K562 (cell line): ENCODE results near the gene CGA. TPM values are rescaled to one million over a fixed set of nuclear protein-coding genes. Genes with fewer than 3 reads are reported as not detected.
A peak's percentile ranks its signal among the peaks of the same experiment; 100 is the strongest.

ENCODE experiments used
- ATAC-seq: fragments of 200-7000 bp; cut with Tn5 transposase; 3 replicates; pipeline ENCODE4 v1.9.1; 2020; ENCODE audit warnings: moderate library complexity
- BruUV-seq: library from RNA; stranded (reverse); fragments of 400-500 nt; replicated peaks from 2 replicates; lab custom pipeline; 2021; lab: Mats Ljungman, UMichigan
- CTCF ChIA-PET: fragments of 300-600 bp; formaldehyde crosslinking; extraction: SDS; loops from one replicate; lab custom pipeline; 2021; ENCODE audit warnings: low intra/inter-chr PET ratio; lab: Yijun Ruan, JAX
- POLR2A ChIA-PET: fragments of 300-600, 350-650 bp; sonication (Branson Sonifier 250); formaldehyde crosslinking; extraction: SDS; loops from one replicate; lab custom pipeline; 2021; ENCODE audit warnings: antibody characterized with exemption, inconsistent platforms; lab: Yijun Ruan, JAX
- DNase-seq, 4 experiments: peaks; one replicate each; pipeline versions ENCODE4 v3.0.0 to v3.0.0-alpha.2; 2011 to 2018; ENCODE audit warnings: low spot score in 3 of 4, mixed read lengths in 3 of 4; ENCODE audit errors: extremely low read depth in 1 of 4
- FAIRE-seq: peaks from 2 replicates; lab custom pipeline; 2011; peaks lifted over from hg19 to GRCh38; lab: Jason Lieb, UNC
- H2AFZ ChIP-seq: 2 replicates; pipeline ENCODE4 v1.6.0; 2011; ENCODE audit warnings: low read depth, low read length, control low read depth, inconsistent platforms
- H3K27ac ChIP-seq: fragments of 200-600 bp; 3 replicates; pipeline ENCODE4 v1.8.0; 2011; ENCODE audit warnings: low read depth, mild to moderate bottlenecking, control low read depth, inconsistent platforms, low read length, moderate library complexity, mixed read lengths; ENCODE audit errors: extremely low read depth
- H3K27me3 ChIP-seq, 2 experiments: fragments of 300-600 bp in 1 of 2; 2 replicates in 1 of 2; 3 replicates in 1 of 2; pipeline versions ENCODE4 v1.6.0 to v1.8.0; 2011; ENCODE audit warnings: inconsistent platforms in 2 of 2, low read length in 2 of 2, mild to moderate bottlenecking in 1 of 2, mixed read lengths in 1 of 2, moderate library complexity in 1 of 2; ENCODE audit not compliant: control insufficient read depth in 2 of 2, insufficient read depth in 2 of 2
- H3K36me3 ChIP-seq: fragments of 300-600 bp; 3 replicates; pipeline ENCODE4 v1.8.0; 2011; ENCODE audit warnings: mild to moderate bottlenecking, low read length, inconsistent platforms; ENCODE audit not compliant: control insufficient read depth, insufficient read depth
- H3K4me1 ChIP-seq, 2 experiments: fragments of 200-600 bp in 1 of 2; replicated peaks in 1 of 2; 2 replicates in 1 of 2; 3 replicates in 1 of 2; pipeline versions ENCODE4 v1.5.1 to v1.8.0; 2011; ENCODE audit warnings: inconsistent platforms in 2 of 2, low read length in 2 of 2, mild to moderate bottlenecking in 1 of 2, mixed read lengths in 1 of 2, moderate library complexity in 1 of 2; ENCODE audit not compliant: control insufficient read depth in 2 of 2, insufficient read depth in 2 of 2
- H3K4me2 ChIP-seq: 2 replicates; pipeline ENCODE4 v1.6.1; 2011; ENCODE audit warnings: low read length, control low read depth, inconsistent platforms, mixed read lengths; ENCODE audit not compliant: insufficient read depth
- H3K4me3 ChIP-seq: fragments of 200-600 bp; sonication (generic), shearing (Covaris generic); 2 replicates; pipeline ENCODE4 v1.5.1; 2016; ENCODE audit warnings: control low read depth, inconsistent platforms
- H3K79me2 ChIP-seq: fragments of 200-600 bp; 3 replicates; pipeline ENCODE4 v1.8.0; 2011; ENCODE audit warnings: low read length, inconsistent platforms; ENCODE audit not compliant: control insufficient read depth, insufficient read depth
- H3K9ac ChIP-seq, 2 experiments: 2 replicates each; pipeline versions ENCODE4 v1.6.0 to v1.6.1; 2011; ENCODE audit warnings: low read depth in 2 of 2, low read length in 2 of 2, control low read depth in 1 of 2, inconsistent platforms in 1 of 2, mild to moderate bottlenecking in 1 of 2, mixed read lengths in 1 of 2; ENCODE audit not compliant: insufficient read depth in 1 of 2
- H3K9me1 ChIP-seq: one replicate; pipeline ENCODE4 v1.6.0; 2011; ENCODE audit warnings: inconsistent platforms, mild to moderate bottlenecking, low read length, moderate library complexity; ENCODE audit not compliant: control insufficient read depth, insufficient read depth
- H3K9me3 ChIP-seq: replicated peaks from 2 replicates; pipeline ENCODE4 v1.5.1; 2011; ENCODE audit warnings: low read depth, low read length, inconsistent platforms; ENCODE audit not compliant: control insufficient read depth, insufficient read depth
- H4K20me1 ChIP-seq: replicated peaks from 2 replicates; pipeline ENCODE4 v1.6.1; 2011; ENCODE audit warnings: low read length, inconsistent platforms, mixed read lengths; ENCODE audit not compliant: control insufficient read depth, insufficient read depth
- ETV6 ChIP-seq, 3 experiments: fragments of 150-350 bp in 1 of 3; sonication (generic) in 1 of 3; formaldehyde crosslinking in 1 of 3; IDR thresholded peaks; 2 replicates each; pipeline versions ENCODE4 v1.6.1 to v1.8.0; 2014 to 2022; ENCODE audit warnings: borderline replicate concordance in 2 of 3, low read depth in 2 of 3, antibody characterized with exemption in 1 of 3, low read length in 1 of 3, mild to moderate bottlenecking in 1 of 3, missing genetic modification reagents in 1 of 3
- MIER1 ChIP-seq: fragments of 450-650 bp; IDR thresholded peaks from 2 replicates; pipeline ENCODE4 v1.6.1; 2016; ENCODE audit warnings: antibody characterized with exemption, mild to moderate bottlenecking, low read depth
- RBM15 ChIP-seq: fragments of 200-400 bp; formaldehyde crosslinking; IDR thresholded peaks from 2 replicates; pipeline ENCODE4 v1.6.1; 2018; ENCODE audit warnings: mild to moderate bottlenecking, low read length, moderate library complexity; ENCODE audit not compliant: insufficient read depth
- TFAP4 ChIP-seq: sonication (generic); formaldehyde crosslinking; IDR thresholded peaks from 2 replicates; pipeline ENCODE4 v1.8.0; 2022; ENCODE audit warnings: missing genetic modification reagents, mild to moderate bottlenecking, moderate library complexity, borderline replicate concordance
- ZNF134 ChIP-seq: fragments of 250-450 bp; sonication (Bioruptor Pico); conservative IDR thresholded peaks from 2 replicates; pipeline ENCODE4 v1.4.0; 2020
- ZNF165 ChIP-seq: fragments of 250-450 bp; sonication (Bioruptor Pico); IDR thresholded peaks from 2 replicates; pipeline ENCODE4 v1.4.0; 2020; ENCODE audit warnings: borderline replicate concordance
- WGBS: fragments of 100-300 bp; shearing (Covaris generic); methylation state at CpG from one replicate; pipeline ENCODE4 v1.1.6; 2016; ENCODE audit warnings: low coverage, mixed read lengths; ENCODE audit not compliant: insufficient coverage; ENCODE audit errors: missing lambda C conversion rate; 5-methylcytosine and 5-hydroxymethylcytosine counted together
- in situ Hi-C: fragments of 300-500 bp; cut with MboI; formaldehyde crosslinking; loops from 4 replicates; pipeline ENCODE4 v1.15.0; 2018; ENCODE audit warnings: inconsistent platforms, mixed read lengths
- intact Hi-C: fragments of 100-400 bp; cut with micrococcal nuclease; formaldehyde crosslinking; loops from 2 replicates; pipeline ENCODE4 v1.14.2; 2022
- polyA plus RNA-seq, 8 experiments: library from polyadenylated mRNA; depleted of rRNA in 4 of 8; stranded (reverse) in 5 of 8; unstranded in 3 of 8; fragments of >200 nt; fragmentation: Nextera tagmentation in 2 of 8; fragmentation: Illumina TruSeq in 1 of 8; extraction: Ambion mirVana in 2 of 8; extraction: Trizol in 1 of 8; gene quantifications; 2 replicates each; pipeline versions ENCODE4 v1.2.1 to v1.2.3, GENCODE V29; 2011 to 2014; ENCODE audit warnings: inconsistent platforms in 1 of 8, missing spikeins in 1 of 8
- total RNA-seq, 7 experiments: library from RNA; depleted of rRNA in 6 of 7; stranded (reverse); fragments of >200 nt in 6 of 7; fragmentation: Illumina TruSeq in 2 of 7; extraction: Trizol in 2 of 7; gene quantifications; 2 replicates each; pipeline versions ENCODE4 v1.2.1 to v1.2.3, GENCODE V29; 2011 to 2021; ENCODE audit warnings: low replicate concordance in 1 of 7
- TF ChIP-seq, protein P1 (sequence below), 2 experiments: fragments of 150-350 bp in 1 of 2; IDR thresholded peaks; 2 replicates each; pipeline ENCODE4 v1.6.1; 2012 to 2016; ENCODE audit warnings: low read depth in 2 of 2, low read length in 2 of 2, mild to moderate bottlenecking in 1 of 2, moderate library complexity in 1 of 2
- TF ChIP-seq, protein P2 (sequence below): IDR thresholded peaks from 2 replicates; pipeline ENCODE4 v1.6.1; 2016; ENCODE audit warnings: missing genetic modification characterization, missing compliant biosample characterization

CGA gene
- total and polyA plus RNA-seq, 9 of the 15 experiments (the other 6 are each of a cell fraction or from before 2014, with no cell fraction given) = 0.13 to 0.24 TPM; not detected in 7

GRCh38 chr6:87092435-87092834, 2.5 kb downstream of the CGA start:
- Histone ChIP-seq H3K4me2 (no peak overlapping the region), H3K4me3 (no peak overlapping the region)
- CTCF ChIA-PET = no interaction called here

DNA sequence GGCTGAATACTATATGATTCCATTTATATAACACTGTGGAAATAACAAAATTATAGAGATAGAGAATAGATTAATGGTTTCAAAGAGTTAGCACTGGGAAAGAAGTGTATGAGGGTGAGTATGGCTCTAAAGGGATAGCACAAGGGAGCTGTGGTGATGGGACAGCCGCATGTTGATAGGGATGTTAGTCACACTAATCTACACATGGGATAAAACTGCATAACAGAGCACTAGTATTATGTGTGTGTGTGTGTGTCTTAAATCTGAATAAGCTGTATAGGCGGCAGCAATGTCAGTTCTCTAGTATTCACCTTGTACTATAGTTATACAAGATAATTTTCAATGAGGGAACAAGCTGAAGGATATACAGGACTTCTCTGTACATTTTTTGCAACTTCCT, 5.8 kb downstream of the CGA start:
- CTCF ChIA-PET = no interaction called here
- peaks cover 0 to 9% of the 10 kb centered on the region in 2 experiments; a peak in 3 of 5 replicates for H3K27me3 ChIP-seq
- no peak overlapping the region for H2AFZ ChIP-seq
- FAIRE-seq = no peak
- BruUV-seq = no TSS peak
- no peaks in the 10 kb centered on the region for H3K9me1 ChIP-seq
- no peak overlapping the region for H3K4me2 ChIP-seq
- no peak for DNase-seq
- intact Hi-C loops = no loop called here
- H3K9me3 ChIP-seq = no peaks in the 10 kb centered on the region
- no peak overlapping the region for H3K27ac ChIP-seq
- H3K9ac ChIP-seq = no peak overlapping the region
- no peak for ATAC-seq
- 0% methylated on average over 2 of the region's 2 CpGs for WGBS
- no peaks in the 10 kb centered on the region for H3K4me1 ChIP-seq
- in situ Hi-C loops = no loop called here
- no peaks in the 10 kb centered on the region for H3K36me3 ChIP-seq
- no peak overlapping the region for H3K4me3 ChIP-seq
- POLR2A ChIA-PET = interaction anchor here (1.3 kb wide), 1 partner anchor 28 kb away, joined by 3 read pairs; no protein-coding TSS in a partner anchor
- H3K79me2 ChIP-seq = no peaks in the 10 kb centered on the region
- H4K20me1 ChIP-seq = no peaks in the 10 kb centered on the region
- TF ChIP-seq ETV6 (IDR thresholded peaks at IDR 0.05; ENCODE audit: borderline replicate concordance in 1 of 2, low read depth in 2 of 2, low read length in 1 of 2) = no peak
- TF ChIP-seq ETV6 (CRISPR knock-in tag; IDR thresholded peaks at IDR 0.05; ENCODE audit: borderline replicate concordance) = no peak
- no peak for TF ChIP-seq ZNF134 (CRISPR knock-in tag)
- TF ChIP-seq TFAP4 (CRISPR knock-in tag) = no peak
- TF ChIP-seq, protein P1, sequence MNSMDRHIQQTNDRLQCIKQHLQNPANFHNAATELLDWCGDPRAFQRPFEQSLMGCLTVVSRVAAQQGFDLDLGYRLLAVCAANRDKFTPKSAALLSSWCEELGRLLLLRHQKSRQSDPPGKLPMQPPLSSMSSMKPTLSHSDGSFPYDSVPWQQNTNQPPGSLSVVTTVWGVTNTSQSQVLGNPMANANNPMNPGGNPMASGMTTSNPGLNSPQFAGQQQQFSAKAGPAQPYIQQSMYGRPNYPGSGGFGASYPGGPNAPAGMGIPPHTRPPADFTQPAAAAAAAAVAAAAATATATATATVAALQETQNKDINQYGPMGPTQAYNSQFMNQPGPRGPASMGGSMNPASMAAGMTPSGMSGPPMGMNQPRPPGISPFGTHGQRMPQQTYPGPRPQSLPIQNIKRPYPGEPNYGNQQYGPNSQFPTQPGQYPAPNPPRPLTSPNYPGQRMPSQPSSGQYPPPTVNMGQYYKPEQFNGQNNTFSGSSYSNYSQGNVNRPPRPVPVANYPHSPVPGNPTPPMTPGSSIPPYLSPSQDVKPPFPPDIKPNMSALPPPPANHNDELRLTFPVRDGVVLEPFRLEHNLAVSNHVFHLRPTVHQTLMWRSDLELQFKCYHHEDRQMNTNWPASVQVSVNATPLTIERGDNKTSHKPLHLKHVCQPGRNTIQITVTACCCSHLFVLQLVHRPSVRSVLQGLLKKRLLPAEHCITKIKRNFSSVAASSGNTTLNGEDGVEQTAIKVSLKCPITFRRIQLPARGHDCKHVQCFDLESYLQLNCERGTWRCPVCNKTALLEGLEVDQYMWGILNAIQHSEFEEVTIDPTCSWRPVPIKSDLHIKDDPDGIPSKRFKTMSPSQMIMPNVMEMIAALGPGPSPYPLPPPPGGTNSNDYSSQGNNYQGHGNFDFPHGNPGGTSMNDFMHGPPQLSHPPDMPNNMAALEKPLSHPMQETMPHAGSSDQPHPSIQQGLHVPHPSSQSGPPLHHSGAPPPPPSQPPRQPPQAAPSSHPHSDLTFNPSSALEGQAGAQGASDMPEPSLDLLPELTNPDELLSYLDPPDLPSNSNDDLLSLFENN (IDR thresholded peaks at IDR 0.05; ENCODE audit: low read depth in 2 of 2, low read length in 2 of 2) = no peak
- no peak for TF ChIP-seq ZNF165 (CRISPR knock-in tag)
- TF ChIP-seq MIER1 = no peak

More at GRCh38 chr6:87092435-87092834, 2.5 kb downstream of the CGA start:
- Histone ChIP-seq H3K9me3 (no peaks in the 10 kb centered on the region), H4K20me1 (no peaks in the 10 kb centered on the region), H3K9ac (no peak overlapping the region), H3K4me1 (no peaks in the 10 kb centered on the region), H3K79me2 (no peaks in the 10 kb centered on the region), H2AFZ (no peak overlapping the region)
- intact Hi-C loops = no loop called here
- FAIRE-seq = no peak
- TF ChIP-seq RBM15 = no peak
- TF ChIP-seq, protein P2, sequence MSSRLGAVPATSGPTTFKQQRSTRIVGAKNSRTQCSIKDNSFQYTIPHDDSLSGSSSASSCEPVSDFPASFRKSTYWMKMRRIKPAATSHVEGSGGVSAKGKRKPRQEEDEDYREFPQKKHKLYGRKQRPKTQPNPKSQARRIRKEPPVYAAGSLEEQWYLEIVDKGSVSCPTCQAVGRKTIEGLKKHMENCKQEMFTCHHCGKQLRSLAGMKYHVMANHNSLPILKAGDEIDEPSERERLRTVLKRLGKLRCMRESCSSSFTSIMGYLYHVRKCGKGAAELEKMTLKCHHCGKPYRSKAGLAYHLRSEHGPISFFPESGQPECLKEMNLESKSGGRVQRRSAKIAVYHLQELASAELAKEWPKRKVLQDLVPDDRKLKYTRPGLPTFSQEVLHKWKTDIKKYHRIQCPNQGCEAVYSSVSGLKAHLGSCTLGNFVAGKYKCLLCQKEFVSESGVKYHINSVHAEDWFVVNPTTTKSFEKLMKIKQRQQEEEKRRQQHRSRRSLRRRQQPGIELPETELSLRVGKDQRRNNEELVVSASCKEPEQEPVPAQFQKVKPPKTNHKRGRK = peak; percentile 50
- TF ChIP-seq, all 486 proteins: peak for 1
- Histone ChIP-seq H3K27ac (no peak overlapping the region), H3K9me1 (no peaks in the 10 kb centered on the region), H3K36me3 (no peaks in the 10 kb centered on the region), H3K27me3 (peaks cover 4 to 6% of the 10 kb centered on the region in 2 experiments; a peak in 3 of 5 replicates)
- no TSS peak for BruUV-seq
- ATAC-seq (no peak), DNase-seq (no peak)
- POLR2A ChIA-PET = no interaction called here
- 0% methylated on average over 3 of the region's 3 CpGs for WGBS
- in situ Hi-C loops = no loop called here
